H9 (cell line): ENCODE results near the gene PARPBP. TPM values are rescaled to one million over a fixed set of nuclear protein-coding genes. Genes with fewer than 3 reads are reported as not detected.

Experiments
- DNase-seq: peaks from one replicate; pipeline ENCODE4 v3.0.0-alpha.2; 2017
- H2AFZ ChIP-seq: one replicate; pipeline ENCODE4 v1.6.1; 2013; ENCODE audit warnings: mild to moderate bottlenecking, low read length, control low read depth, moderate library complexity
- H2AK5ac ChIP-seq: 2 replicates; pipeline ENCODE4 v1.6.1; 2013; ENCODE audit warnings: low read length, control low read depth, mixed read lengths; ENCODE audit not compliant: insufficient read length
- H2BK120ac ChIP-seq: one replicate; pipeline ENCODE4 v1.6.1; 2013; ENCODE audit warnings: low read depth, mild to moderate bottlenecking, low read length, control low read depth, inconsistent platforms; ENCODE audit not compliant: poor library complexity, severe bottlenecking
- H2BK12ac ChIP-seq: 2 replicates; pipeline ENCODE4 v1.6.1; 2013; ENCODE audit warnings: low read length, control low read depth, mixed read lengths, low read depth; ENCODE audit not compliant: insufficient read length
- H2BK15ac ChIP-seq: 2 replicates; pipeline ENCODE4 v1.6.1; 2013; ENCODE audit warnings: low read depth, low read length, control low read depth
- H2BK20ac ChIP-seq: one replicate; pipeline ENCODE4 v1.6.1; 2013; ENCODE audit warnings: low read depth, mild to moderate bottlenecking, low read length, control low read depth, inconsistent platforms; ENCODE audit not compliant: poor library complexity, severe bottlenecking
- H2BK5ac ChIP-seq: 2 replicates; pipeline ENCODE4 v1.6.1; 2013; ENCODE audit warnings: low read length, control low read depth, mixed read lengths; ENCODE audit not compliant: insufficient read length
- H3K14ac ChIP-seq: 2 replicates; pipeline ENCODE4 v1.6.1; 2013; ENCODE audit warnings: low read length, control low read depth; ENCODE audit not compliant: insufficient read depth
- H3K18ac ChIP-seq: 2 replicates; pipeline ENCODE4 v1.6.1; 2013; ENCODE audit warnings: low read depth, mild to moderate bottlenecking, mixed read lengths, low read length, control low read depth; ENCODE audit not compliant: insufficient read length
- H3K23ac ChIP-seq: 2 replicates; pipeline ENCODE4 v1.6.1; 2013; ENCODE audit warnings: low read length, control low read depth, mixed read lengths, low read depth; ENCODE audit not compliant: insufficient read length
- H3K23me2 ChIP-seq: 2 replicates; pipeline ENCODE4 v1.6.1; 2013; ENCODE audit warnings: low read depth, mild to moderate bottlenecking, mixed read lengths, low read length, control low read depth; ENCODE audit not compliant: insufficient read length, poor library complexity, severe bottlenecking
- H3K27ac ChIP-seq: 2 replicates; pipeline ENCODE4 v1.5.1; 2013; ENCODE audit warnings: low read length, control low read depth, mixed read lengths, low read depth; ENCODE audit not compliant: insufficient read length
- H3K27me3 ChIP-seq: 2 replicates; pipeline ENCODE4 v1.6.1; 2013; ENCODE audit warnings: low read length, control low read depth, inconsistent platforms; ENCODE audit not compliant: insufficient read depth
- H3K4ac ChIP-seq: 2 replicates; pipeline ENCODE4 v1.6.1; 2013; ENCODE audit warnings: low read depth, mild to moderate bottlenecking, control low read depth, inconsistent platforms, low read length, moderate library complexity
- H3K4me1 ChIP-seq: 2 replicates; pipeline ENCODE4 v1.6.1; 2013; ENCODE audit warnings: low read length, control low read depth, inconsistent platforms; ENCODE audit not compliant: insufficient read depth
- H3K4me2 ChIP-seq: 2 replicates; pipeline ENCODE4 v1.6.1; 2013; ENCODE audit warnings: low read length, control low read depth, mixed read lengths; ENCODE audit not compliant: insufficient read length, insufficient read depth
- H3K56ac ChIP-seq: 2 replicates; pipeline ENCODE4 v1.6.1; 2013; ENCODE audit warnings: low read depth, mild to moderate bottlenecking, mixed read lengths, low read length, control low read depth; ENCODE audit not compliant: insufficient read length
- H3K79me1 ChIP-seq: 2 replicates; pipeline ENCODE4 v1.6.1; 2013; ENCODE audit warnings: low read depth, mild to moderate bottlenecking, moderate library complexity, low read length, control low read depth, inconsistent platforms; ENCODE audit not compliant: insufficient read depth, poor library complexity, severe bottlenecking
- H3K79me2 ChIP-seq: 2 replicates; pipeline ENCODE4 v1.6.1; 2013; ENCODE audit warnings: low read length, control low read depth, inconsistent platforms; ENCODE audit not compliant: insufficient read depth
- H3K9ac ChIP-seq: 2 replicates; pipeline ENCODE4 v1.6.1; 2013; ENCODE audit warnings: low read length, control low read depth, mixed read lengths; ENCODE audit not compliant: insufficient read length; ENCODE audit errors: extremely low read depth
- H3K9me3 ChIP-seq: one replicate; pipeline ENCODE4 v1.6.1; 2013; ENCODE audit warnings: low read depth, low read length, inconsistent platforms; ENCODE audit not compliant: control insufficient read depth
- H3T11ph ChIP-seq: one replicate; pipeline ENCODE4 v1.6.1; 2013; ENCODE audit warnings: mild to moderate bottlenecking, low read length, control low read depth, inconsistent platforms
- H4K20me1 ChIP-seq: one replicate; pipeline ENCODE4 v1.6.1; 2013; ENCODE audit not compliant: control insufficient read depth, insufficient read length, insufficient read depth
- H4K5ac ChIP-seq: 2 replicates; pipeline ENCODE4 v1.6.1; 2013; ENCODE audit warnings: low read depth, mild to moderate bottlenecking, mixed read lengths, low read length, control low read depth; ENCODE audit not compliant: insufficient read length
- H4K8ac ChIP-seq: replicated peaks from 2 replicates; pipeline ENCODE4 v1.6.1; 2013; ENCODE audit warnings: low read length, control low read depth, mixed read lengths, low read depth; ENCODE audit not compliant: insufficient read length
- H4K91ac ChIP-seq: 2 replicates; pipeline ENCODE4 v1.6.1; 2013; ENCODE audit warnings: low read depth, mild to moderate bottlenecking, moderate library complexity, mixed read lengths, low read length, control low read depth; ENCODE audit not compliant: insufficient read length
- H3K27ac Mint-ChIP-seq, 3 experiments: 2 replicates in 2 of 3; 3 replicates in 1 of 3; pipeline ENCODE4 v1.8.0; 2020 to 2021; ENCODE audit warnings: mixed read lengths in 3 of 3, mild to moderate bottlenecking in 1 of 3, moderate library complexity in 1 of 3
- H3K27me3 Mint-ChIP-seq: 2 replicates; pipeline ENCODE4 v1.8.0; 2021; ENCODE audit warnings: low read depth, mild to moderate bottlenecking, moderate library complexity, mixed read lengths
- H3K36me3 Mint-ChIP-seq, 3 experiments: 2 replicates in 2 of 3; 3 replicates in 1 of 3; pipeline ENCODE4 v1.8.0; 2020 to 2021; ENCODE audit warnings: low read depth in 3 of 3, mixed read lengths in 3 of 3; ENCODE audit not compliant: insufficient read depth in 1 of 3
- H3K4me1 Mint-ChIP-seq, 2 experiments: 2 replicates each; pipeline ENCODE4 v1.8.0; 2020; ENCODE audit warnings: mixed read lengths in 2 of 2
- H3K4me3 Mint-ChIP-seq, 2 experiments: 2 replicates in 1 of 2; 3 replicates in 1 of 2; pipeline ENCODE4 v1.8.0; 2020 to 2021; ENCODE audit warnings: mild to moderate bottlenecking in 2 of 2, mixed read lengths in 2 of 2, moderate library complexity in 1 of 2
- H3K9me3 Mint-ChIP-seq, 2 experiments: 2 replicates in 1 of 2; 3 replicates in 1 of 2; pipeline ENCODE4 v1.8.0; 2020; ENCODE audit warnings: mild to moderate bottlenecking in 2 of 2, mixed read lengths in 2 of 2, moderate library complexity in 1 of 2
- CTCF ChIP-seq: fragments of 200-600 bp; sonication (generic); conservative IDR thresholded peaks from 3 replicates; pipeline ENCODE4 v1.8.0; 2021; ENCODE audit warnings: antibody characterized with exemption, mild to moderate bottlenecking
- WGBS: extraction: QIAGEN DNeasy Blood & Tissue Kit; methylation state at CpG from one replicate; pipeline ENCODE4 v1.1.7; 2013; ENCODE audit warnings: missing lambda C conversion rate, low lambda C conversion rate, mixed read lengths; ENCODE audit not compliant: insufficient read length; ENCODE audit errors: extremely low coverage; 5-methylcytosine and 5-hydroxymethylcytosine counted together
- total RNA-seq: library from RNA; stranded (reverse); gene quantifications from 2 replicates; pipeline ENCODE4 v1.2.1, GENCODE V29; 2021

Gene PARPBP
- total RNA-seq, 1 experiment from 2014 or later = 32.1 TPM

GRCh38 chr12:102201436-102202061, 81.6 kb downstream of the PARPBP start:
- H3K18ac ChIP-seq = no peak overlapping the region
- H3K14ac ChIP-seq = no peak overlapping the region
- DNase-seq = no peak
- no peaks in the 10 kb centered on the region for H3K23me2 ChIP-seq
- H4K91ac ChIP-seq = no peak overlapping the region
- no peaks in the 10 kb centered on the region for H3K79me2 ChIP-seq
- peaks cover 3% of the 10 kb centered on the region in 2 experiments; a peak in 1 of 5 replicates for H3K9me3 Mint-ChIP-seq
- no peak overlapping the region for H3K23ac ChIP-seq
- WGBS = no CpG with 5 or more reads among the region's 3 CpGs
- H3K27me3 ChIP-seq = no peaks in the 10 kb centered on the region
- no peak overlapping the region for H3K9ac ChIP-seq
- no peak overlapping the region for H3K27ac Mint-ChIP-seq
- no peak overlapping the region for H3T11ph ChIP-seq
- no peak overlapping the region for H2BK12ac ChIP-seq
- no peak overlapping the region for H2BK5ac ChIP-seq
- H3K4me3 Mint-ChIP-seq = no peak overlapping the region
- H3K79me1 ChIP-seq = no peaks in the 10 kb centered on the region
- no peak overlapping the region for H4K5ac ChIP-seq
- no peaks in the 10 kb centered on the region for H3K27me3 Mint-ChIP-seq
- H3K4me1 ChIP-seq = no peaks in the 10 kb centered on the region
- no peak overlapping the region for H2AK5ac ChIP-seq
- no peaks in the 10 kb centered on the region for H3K4me1 Mint-ChIP-seq
- H3K4ac ChIP-seq = no peak overlapping the region
- no peaks in the 10 kb centered on the region for H3K9me3 ChIP-seq
- H3K4me2 ChIP-seq = no peak overlapping the region
- no peak for TF ChIP-seq CTCF
- H3K36me3 Mint-ChIP-seq = peaks cover 18 to 32% (median 30%) of the 10 kb centered on the region in 3 experiments
- no peak overlapping the region for H2BK15ac ChIP-seq
- no peak overlapping the region for H3K27ac ChIP-seq
- no peak overlapping the region for H2AFZ ChIP-seq
- no peak overlapping the region for H4K8ac ChIP-seq
- H3K56ac ChIP-seq = no peak overlapping the region
- no peak overlapping the region for H2BK20ac ChIP-seq
- no peaks in the 10 kb centered on the region for H4K20me1 ChIP-seq
- no peak overlapping the region for H2BK120ac ChIP-seq
